Mucosa of stomach (tissue), 1 donor: ENCODE results near the gene FBXL19.

ENCODE experiments used
- H3K27me3 ChIP-seq: one replicate; pipeline ENCODE4 v1.7.0; 2013; ENCODE audit warnings: mild to moderate bottlenecking, low read length; ENCODE audit not compliant: control insufficient read depth, insufficient read depth
- H3K36me3 ChIP-seq: one replicate; pipeline ENCODE4 v1.7.0; 2013; ENCODE audit warnings: low read length; ENCODE audit not compliant: control insufficient read depth, insufficient read depth
- H3K4me1 ChIP-seq: one replicate; pipeline ENCODE4 v1.7.0; 2013; ENCODE audit warnings: mild to moderate bottlenecking, low read length; ENCODE audit not compliant: control insufficient read depth, insufficient read depth
- H3K4me3 ChIP-seq: one replicate; pipeline ENCODE4 v1.7.0; 2013; ENCODE audit warnings: low read length
- H3K9ac ChIP-seq: one replicate; pipeline ENCODE4 v1.7.0; 2013; ENCODE audit warnings: mild to moderate bottlenecking, low read length, moderate library complexity
- H3K9me3 ChIP-seq: one replicate; pipeline ENCODE4 v1.7.0; 2013; ENCODE audit warnings: mild to moderate bottlenecking, low read length, moderate library complexity; ENCODE audit not compliant: control insufficient read depth
- donor health status: Pancreatic carcinoma.

Gene FBXL19

GRCh38 chr16:30983289-30983889 is 60.0 kb downstream of the FBXL19 start:
- H3K4me3 ChIP-seq, result no peak overlapping the region
- H3K27me3 ChIP-seq, result no peaks in the 10 kb centered on the region
- H3K4me1 ChIP-seq, result peaks cover 5% of the 10 kb centered on the region
- no peak overlapping the region for H3K9ac ChIP-seq
- H3K9me3 ChIP-seq, result no peaks in the 10 kb centered on the region
- peaks cover 5% of the 10 kb centered on the region for H3K36me3 ChIP-seq

DNA sequence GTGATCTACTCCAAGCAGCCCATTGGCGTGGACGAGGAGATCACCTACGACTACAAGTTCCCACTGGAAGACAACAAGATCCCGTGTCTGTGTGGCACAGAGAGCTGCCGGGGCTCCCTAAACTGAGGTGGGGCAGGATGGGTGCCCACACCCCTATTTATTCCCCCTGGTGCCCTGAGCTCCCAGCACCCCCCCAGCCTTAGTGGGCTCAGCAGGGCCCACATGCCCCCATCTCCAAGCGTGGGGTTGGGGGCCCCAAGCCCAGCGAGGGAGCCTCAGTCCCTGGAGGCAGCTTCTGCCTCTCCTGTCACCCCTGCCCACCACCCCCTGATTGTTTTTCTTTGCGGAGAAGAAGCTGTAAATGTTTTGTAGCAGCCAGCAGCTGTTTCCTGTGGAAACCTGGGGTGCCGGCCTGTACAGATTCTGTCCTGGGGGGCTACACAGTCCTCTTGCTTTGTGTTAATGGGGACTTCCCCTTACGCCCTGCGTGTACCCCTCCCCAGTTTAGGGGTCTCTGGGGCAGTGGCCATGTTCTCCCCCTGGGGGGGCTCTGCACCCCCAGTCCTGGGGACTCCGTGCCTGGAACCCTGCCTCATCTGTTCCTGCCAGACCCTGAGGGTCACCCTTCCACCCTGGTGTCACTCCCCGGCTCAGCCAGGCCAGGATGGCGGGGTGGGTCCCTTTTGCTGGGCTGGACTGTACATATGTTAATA is 60.7 kb downstream of the FBXL19 start:
- no peaks in the 10 kb centered on the region for H3K9me3 ChIP-seq
- peaks cover 5% of the 10 kb centered on the region for H3K4me1 ChIP-seq
- no peak overlapping the region for H3K9ac ChIP-seq
- no peak overlapping the region for H3K4me3 ChIP-seq
- no peaks in the 10 kb centered on the region for H3K27me3 ChIP-seq
- H3K36me3 ChIP-seq, result peaks cover 5% of the 10 kb centered on the region

DNA sequence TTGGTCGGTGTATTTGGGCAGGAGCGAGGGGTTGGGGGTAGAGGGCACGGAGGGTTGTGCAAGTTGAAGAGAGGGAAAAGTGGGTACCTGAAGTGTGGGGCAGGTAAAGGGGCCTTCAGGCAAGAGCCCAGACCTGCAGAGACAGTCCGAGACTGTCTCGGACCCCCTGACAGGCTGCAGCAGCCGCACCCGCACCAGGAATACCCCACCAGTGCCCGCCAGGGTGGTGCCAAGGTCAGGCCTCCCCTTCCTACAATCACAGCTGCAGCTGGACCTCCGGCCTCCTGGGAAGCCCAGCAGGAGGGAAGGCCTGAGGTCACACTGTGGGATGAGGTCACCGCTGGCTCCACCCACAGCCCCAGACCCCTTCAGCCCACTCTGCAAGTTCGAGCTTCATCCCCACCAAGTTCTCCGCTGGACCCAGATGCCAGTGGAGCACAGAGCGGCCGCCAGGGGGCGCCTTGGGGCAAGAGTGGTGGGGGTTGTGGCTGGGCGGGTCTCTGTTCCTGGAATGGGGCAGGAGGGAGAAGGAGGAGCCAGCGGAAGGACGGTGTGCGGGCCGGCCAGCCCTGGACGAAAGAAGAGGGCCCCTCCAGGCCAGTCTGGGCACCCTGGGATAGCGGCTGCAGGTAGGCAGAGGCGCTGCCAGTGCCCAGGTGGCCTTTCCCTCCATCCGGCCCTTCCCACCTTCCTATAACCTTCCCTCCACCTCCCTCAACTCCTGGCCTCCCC is 61.5 kb downstream of the FBXL19 start, which contains the start of gene HSD3B7:
TSS of gene HSD3B7 (plus strand) at position 539 of the 732 bp plus-strand sequence. CDS start 452 bp downstream, outside the sequence.
- peaks cover 5% of the 10 kb centered on the region for H3K36me3 ChIP-seq
- peak within 1 kb of the TSS; percentile 76 for H3K9ac ChIP-seq

GRCh38 chr16:30985401-30986128 is 62.2 kb downstream of the FBXL19 start:
- peak overlapping the region; percentile 50 for H3K4me3 ChIP-seq
- peaks cover 5% of the 10 kb centered on the region for H3K36me3 ChIP-seq
- H3K9ac ChIP-seq, result peak overlapping the region; percentile 76
- H3K9me3 ChIP-seq, result no peaks in the 10 kb centered on the region
- no peaks in the 10 kb centered on the region for H3K27me3 ChIP-seq
- peaks cover 5% of the 10 kb centered on the region for H3K4me1 ChIP-seq

More for the DNA sequence above, 61.5 kb downstream of the FBXL19 start, which contains the start of gene HSD3B7:
- no peaks in the 10 kb centered on the region for H3K27me3 ChIP-seq
- H3K4me3 ChIP-seq, result peak within 1 kb of the TSS; percentile 50
- no peaks in the 10 kb centered on the region for H3K9me3 ChIP-seq
- H3K4me1 ChIP-seq, result peaks cover 5% of the 10 kb centered on the region

DNA sequence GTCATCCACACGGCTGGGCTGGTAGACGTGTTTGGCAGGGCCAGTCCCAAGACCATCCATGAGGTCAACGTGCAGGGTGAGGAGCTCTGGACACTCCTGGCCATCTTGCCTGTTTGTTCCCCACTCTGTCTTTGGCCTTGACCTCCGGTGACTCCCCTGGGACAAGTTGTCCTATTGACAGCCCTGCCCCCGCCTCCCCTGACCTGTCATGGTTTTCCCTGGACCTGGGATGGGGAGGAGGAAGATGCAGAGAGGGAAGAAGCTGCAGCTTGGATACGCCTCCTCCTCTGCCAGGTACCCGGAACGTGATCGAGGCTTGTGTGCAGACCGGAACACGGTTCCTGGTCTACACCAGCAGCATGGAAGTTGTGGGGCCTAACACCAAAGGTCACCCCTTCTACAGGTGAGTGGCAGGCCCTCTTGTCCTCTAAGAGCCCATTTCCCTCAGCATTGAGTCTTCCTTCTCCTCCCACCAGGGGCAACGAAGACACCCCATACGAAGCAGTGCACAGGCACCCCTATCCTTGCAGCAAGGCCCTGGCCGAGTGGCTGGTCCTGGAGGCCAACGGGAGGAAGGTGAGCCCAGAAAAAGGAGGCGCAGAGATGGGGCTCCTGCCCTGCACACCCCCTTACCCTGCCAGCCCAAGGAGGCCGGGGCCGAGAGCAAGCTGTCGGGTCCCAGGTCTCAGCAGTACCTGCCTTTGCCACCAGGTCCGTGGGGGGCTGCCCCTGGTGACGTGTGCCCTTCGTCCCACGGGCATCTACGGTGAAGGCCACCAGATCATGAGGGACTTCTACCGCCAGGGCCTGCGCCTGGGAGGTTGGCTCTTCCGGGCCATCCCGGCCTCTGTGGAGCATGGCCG is 63.0 kb downstream of the FBXL19 start:
- peaks cover 5% of the 10 kb centered on the region for H3K4me1 ChIP-seq
- H3K9ac ChIP-seq, result no peak overlapping the region
- no peaks in the 10 kb centered on the region for H3K27me3 ChIP-seq
- H3K9me3 ChIP-seq, result no peaks in the 10 kb centered on the region
- peaks cover 5% of the 10 kb centered on the region for H3K36me3 ChIP-seq
- H3K4me3 ChIP-seq, result no peak overlapping the region

- Histone ChIP-seq H3K36me3 (peaks cover 5% of the 10 kb centered on the region), H3K9ac (no peak overlapping the region), H3K4me3 (no peak overlapping the region), H3K4me1 (peaks cover 5% of the 10 kb centered on the region), H3K9me3 (no peaks in the 10 kb centered on the region), H3K27me3 (no peaks in the 10 kb centered on the region)
Measured at GRCh38 chr16:30987581-30988190, 64.3 kb downstream of the FBXL19 start.

DNA sequence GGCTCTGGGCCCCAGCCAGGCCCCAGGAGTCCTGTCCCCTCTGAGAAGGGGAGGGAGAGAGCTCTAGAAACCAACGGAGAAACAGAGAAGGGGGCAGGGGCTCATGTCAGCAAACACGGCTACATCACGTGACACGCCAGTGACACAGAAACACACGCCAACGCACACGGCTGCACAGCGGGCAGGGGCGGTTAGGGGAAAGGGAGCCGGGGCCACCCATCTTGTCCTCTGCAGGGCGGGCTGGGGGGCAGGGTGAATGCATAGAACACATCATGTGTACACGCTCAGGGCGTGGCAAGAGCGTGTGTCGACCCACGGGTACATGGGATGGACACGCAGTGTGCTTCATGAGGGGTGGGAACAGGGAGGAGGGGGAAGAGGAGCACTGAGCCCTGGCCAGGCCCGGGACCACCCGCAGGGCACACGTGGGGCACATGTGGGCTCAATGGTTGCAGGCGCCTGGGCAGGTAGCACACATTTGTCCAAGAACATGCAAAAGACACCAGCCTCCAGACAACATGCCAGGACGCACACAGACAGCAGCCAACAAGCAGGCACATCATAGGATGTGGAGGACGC is 66.2 kb downstream of the FBXL19 start:
- Histone ChIP-seq H3K27me3 (no peaks in the 10 kb centered on the region), H3K36me3 (no peaks in the 10 kb centered on the region), H3K9me3 (no peaks in the 10 kb centered on the region), H3K9ac (no peak overlapping the region), H3K4me3 (no peak overlapping the region), H3K4me1 (peaks cover 5% of the 10 kb centered on the region)

DNA sequence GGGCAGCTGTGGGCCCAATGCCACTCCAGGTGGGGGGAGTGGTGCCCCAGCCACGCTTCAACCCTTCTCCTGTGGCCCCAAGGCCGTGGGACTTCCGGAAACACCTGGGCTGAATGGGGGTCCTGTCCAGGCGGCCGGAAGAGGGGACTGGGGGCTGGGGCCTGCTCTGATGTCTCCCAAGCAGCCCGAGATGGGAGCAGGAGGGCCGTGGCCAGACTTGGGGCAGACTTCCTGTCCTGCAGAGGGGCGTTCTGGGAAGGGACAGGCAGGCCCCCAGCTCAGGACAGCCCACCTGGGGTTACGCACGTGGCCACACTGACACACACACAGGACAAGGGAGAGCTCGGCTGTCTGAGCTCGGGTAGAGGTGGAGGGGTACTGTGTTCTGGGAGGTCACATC is 66.7 kb downstream of the FBXL19 start:
- H3K27me3 ChIP-seq, result no peaks in the 10 kb centered on the region
- H3K36me3 ChIP-seq, result no peaks in the 10 kb centered on the region
- H3K9ac ChIP-seq, result no peak overlapping the region
- H3K9me3 ChIP-seq, result no peaks in the 10 kb centered on the region
- peaks cover 5% of the 10 kb centered on the region for H3K4me1 ChIP-seq
- H3K4me3 ChIP-seq, result no peak overlapping the region

GRCh38 chr16:30991052-30991451 is 67.7 kb downstream of the FBXL19 start:
- Histone ChIP-seq H3K4me1 (no peaks in the 10 kb centered on the region), H3K9ac (no peak overlapping the region), H3K27me3 (no peaks in the 10 kb centered on the region), H3K4me3 (no peak overlapping the region), H3K9me3 (no peaks in the 10 kb centered on the region), H3K36me3 (no peaks in the 10 kb centered on the region)

DNA sequence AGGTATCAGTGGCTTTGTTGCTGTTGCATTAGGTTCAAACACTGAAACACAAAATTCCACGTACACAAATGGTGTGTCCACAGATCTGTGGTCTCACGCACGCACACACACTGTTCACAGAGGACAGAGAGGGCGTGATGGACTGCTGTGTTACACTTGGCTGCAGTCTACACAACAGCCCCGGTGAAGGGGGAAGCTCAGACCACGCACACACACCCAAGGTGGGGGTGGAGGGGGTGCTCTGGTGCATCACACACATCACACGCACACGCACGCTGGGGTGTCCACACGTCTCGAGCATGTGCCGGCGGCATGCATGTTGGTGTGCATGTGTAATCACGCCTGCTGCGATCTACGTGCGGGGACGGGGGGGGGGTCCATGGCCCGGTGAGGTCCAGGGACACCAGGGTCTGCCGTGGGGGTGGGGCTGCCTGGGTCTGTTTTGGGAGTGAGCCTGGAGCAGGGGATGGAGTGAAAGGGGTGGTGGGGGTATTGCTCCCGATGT is 69.0 kb downstream of the FBXL19 start:
- H3K9ac ChIP-seq, result no peak overlapping the region
- H3K4me3 ChIP-seq, result no peak overlapping the region
- H3K36me3 ChIP-seq, result no peaks in the 10 kb centered on the region
- H3K4me1 ChIP-seq, result peaks cover 10% of the 10 kb centered on the region
- peaks cover 11% of the 10 kb centered on the region for H3K27me3 ChIP-seq
- no peaks in the 10 kb centered on the region for H3K9me3 ChIP-seq
